ENCODE measurements around the gene HSFX3. TPM values are rescaled to one million over a fixed set of nuclear protein-coding genes. Genes with fewer than 3 reads are reported as not detected.
"Not testable (repeated sequence)": the region's sequence is repeated elsewhere in the genome, so short reads cannot be mapped to it uniquely, and the experiment has no call there.

Gene HSFX3
- total RNA-seq, 1 experiment from 2014 or later: not detected

GRCh38 chrX:149545545-149546543 is 3.9 kb downstream of the HSFX3 start:
- H3K27ac ChIP-seq (ENCODE audit: insufficient read length, low read depth, low read length); H4K20me1 ChIP-seq (ENCODE audit: control insufficient read depth, insufficient read depth, insufficient read length); H3K4me1 ChIP-seq (ENCODE audit: insufficient read depth, low read length); H3K18ac ChIP-seq (ENCODE audit: insufficient read length, low read depth, low read length); H3K23ac ChIP-seq (ENCODE audit: insufficient read length, low read depth, low read length); H3K27me3 Mint-ChIP-seq (ENCODE audit: low read depth); H3K23me2 ChIP-seq (ENCODE audit: insufficient read length, low read depth, low read length, poor library complexity, severe bottlenecking); H3K27me3 ChIP-seq (ENCODE audit: insufficient read depth, low read length); H2BK15ac ChIP-seq (ENCODE audit: low read depth, low read length); H3K79me2 ChIP-seq (ENCODE audit: insufficient read depth, low read length); H3K36me3 Mint-ChIP-seq (ENCODE audit: insufficient read depth in 1 of 3, low read depth in 3 of 3); H4K91ac ChIP-seq (ENCODE audit: insufficient read length, low read depth, low read length); H2AK5ac ChIP-seq (ENCODE audit: insufficient read length, low read length); H4K5ac ChIP-seq (ENCODE audit: insufficient read length, low read depth, low read length); H2BK120ac ChIP-seq (ENCODE audit: low read depth, low read length, poor library complexity, severe bottlenecking); H2AFZ ChIP-seq (ENCODE audit: low read length); H3K9me3 ChIP-seq (ENCODE audit: control insufficient read depth, low read depth, low read length); H3K56ac ChIP-seq (ENCODE audit: insufficient read length, low read depth, low read length); H3K14ac ChIP-seq (ENCODE audit: insufficient read depth, low read length); H3K4me2 ChIP-seq (ENCODE audit: insufficient read depth, insufficient read length, low read length); H3K4me1 Mint-ChIP-seq; H2BK12ac ChIP-seq (ENCODE audit: insufficient read length, low read depth, low read length); H3K79me1 ChIP-seq (ENCODE audit: insufficient read depth, low read depth, low read length, poor library complexity, severe bottlenecking); H4K8ac ChIP-seq (replicated peaks; ENCODE audit: insufficient read length, low read depth, low read length); H3K4ac ChIP-seq (ENCODE audit: low read depth, low read length); H3K9ac ChIP-seq (ENCODE audit: extremely low read depth, insufficient read length, low read length); H3T11ph ChIP-seq (ENCODE audit: low read length); H3K4me3 Mint-ChIP-seq; H2BK20ac ChIP-seq (ENCODE audit: low read depth, low read length, poor library complexity, severe bottlenecking); H2BK5ac ChIP-seq (ENCODE audit: insufficient read length, low read length); H3K27ac Mint-ChIP-seq: not testable (repeated sequence)
- peak; percentile 71 for DNase-seq
- TF ChIP-seq CTCF (conservative IDR thresholded peaks at IDR 0.05): peak; percentile 56
- peaks cover 17 to 20% of the 10 kb centered on the region in 2 experiments; a peak in 4 of 5 replicates for H3K9me3 Mint-ChIP-seq
- WGBS (ENCODE audit: extremely low coverage, insufficient read length, low lambda C conversion rate): no CpG with 5 or more reads among the region's 29 CpGs

All from H9 (cell line).